GM18508 (cell line): ENCODE measurements around the gene MATN1.
"Not testable (repeated sequence)": the region's sequence is repeated elsewhere in the genome, so short reads cannot be mapped to it uniquely, and the experiment has no call there.

Source experiments
- ATAC-seq: cut with Tn5 transposase; IDR thresholded peaks from one replicate; pipeline ENCODE4 v1.9.1; 2021; ENCODE audit warnings: moderate number of reproducible peaks; ENCODE audit not compliant: insufficient read depth, unreplicated experiment

The MATN1 gene

GRCh38 chr1:30702823-30703222 is 20.6 kb downstream of the MATN1 start:
- no peak for ATAC-seq

GRCh38 chr1:30701258-30701633 is 22.1 kb downstream of the MATN1 start:
- no peak for ATAC-seq

- no peak for ATAC-seq
Observed at GRCh38 chr1:30700528-30701257, 22.7 kb downstream of the MATN1 start.

GRCh38 chr1:30699762-30700161 is 23.6 kb downstream of the MATN1 start:
- ATAC-seq = no peak

- ATAC-seq = no peak
Observed at GRCh38 chr1:30698401-30698981, 24.9 kb downstream of the MATN1 start.

- no peak for ATAC-seq
Observed at GRCh38 chr1:30697571-30698376, 25.6 kb downstream of the MATN1 start.

GRCh38 chr1:30696831-30697230 is 26.6 kb downstream of the MATN1 start:
- ATAC-seq = no peak

- no peak for ATAC-seq
Observed at GRCh38 chr1:30695439-30695841, 27.9 kb downstream of the MATN1 start.

GRCh38 chr1:30694280-30695175 is 28.9 kb downstream of the MATN1 start:
- ATAC-seq = no peak

- no peak for ATAC-seq
Observed at GRCh38 chr1:30693822-30694221, 29.6 kb downstream of the MATN1 start.

- ATAC-seq = no peak
Observed at GRCh38 chr1:30693366-30693765, 30.0 kb downstream of the MATN1 start.

- no peak for ATAC-seq
Observed at GRCh38 chr1:30692948-30693301, 30.5 kb downstream of the MATN1 start.

- ATAC-seq = no peak
Observed at GRCh38 chr1:30692201-30692947, 31.0 kb downstream of the MATN1 start.

GRCh38 chr1:30691480-30691879 is 31.9 kb downstream of the MATN1 start:
- ATAC-seq = no peak

GRCh38 chr1:30689901-30690645 is 33.3 kb downstream of the MATN1 start:
- no peak for ATAC-seq

GRCh38 chr1:30688920-30689794 is 34.2 kb downstream of the MATN1 start:
- ATAC-seq = no peak

- ATAC-seq = not testable (repeated sequence)
Observed at GRCh38 chr1:30688516-30688915, 34.9 kb downstream of the MATN1 start.

- no peak for ATAC-seq
Observed at GRCh38 chr1:30687886-30688285, 35.5 kb downstream of the MATN1 start.
